K562 (cell line): ENCODE measurements around the gene SOST. TPM values are rescaled to one million over a fixed set of nuclear protein-coding genes. Genes with fewer than 3 reads are reported as not detected.

ENCODE experiments used
- ATAC-seq: fragments of 200-7000 bp; cut with Tn5 transposase; 3 replicates; pipeline ENCODE4 v1.9.1; 2020; ENCODE audit warnings: moderate library complexity
- BruUV-seq: library from RNA; stranded (reverse); fragments of 400-500 nt; replicated peaks from 2 replicates; lab custom pipeline; 2021; lab: Mats Ljungman, UMichigan
- CTCF ChIA-PET: fragments of 300-600 bp; formaldehyde crosslinking; extraction: SDS; loops from one replicate; lab custom pipeline; 2021; ENCODE audit warnings: low intra/inter-chr PET ratio; lab: Yijun Ruan, JAX
- POLR2A ChIA-PET: fragments of 300-600, 350-650 bp; sonication (Branson Sonifier 250); formaldehyde crosslinking; extraction: SDS; loops from one replicate; lab custom pipeline; 2021; ENCODE audit warnings: antibody characterized with exemption, inconsistent platforms; lab: Yijun Ruan, JAX
- DNase-seq, 4 experiments: peaks; one replicate each; pipeline versions ENCODE4 v3.0.0 to v3.0.0-alpha.2; 2011 to 2018; ENCODE audit warnings: low spot score in 3 of 4, mixed read lengths in 3 of 4; ENCODE audit errors: extremely low read depth in 1 of 4
- FAIRE-seq: peaks from 2 replicates; lab custom pipeline; 2011; peaks lifted over from hg19 to GRCh38; lab: Jason Lieb, UNC
- H2AFZ ChIP-seq: 2 replicates; pipeline ENCODE4 v1.6.0; 2011; ENCODE audit warnings: low read depth, low read length, control low read depth, inconsistent platforms
- H3K27ac ChIP-seq: fragments of 200-600 bp; 3 replicates; pipeline ENCODE4 v1.8.0; 2011; ENCODE audit warnings: low read depth, mild to moderate bottlenecking, control low read depth, inconsistent platforms, low read length, moderate library complexity, mixed read lengths; ENCODE audit errors: extremely low read depth
- H3K27me3 ChIP-seq, 2 experiments: fragments of 300-600 bp in 1 of 2; 2 replicates in 1 of 2; 3 replicates in 1 of 2; pipeline versions ENCODE4 v1.6.0 to v1.8.0; 2011; ENCODE audit warnings: inconsistent platforms in 2 of 2, low read length in 2 of 2, mild to moderate bottlenecking in 1 of 2, mixed read lengths in 1 of 2, moderate library complexity in 1 of 2; ENCODE audit not compliant: control insufficient read depth in 2 of 2, insufficient read depth in 2 of 2
- H3K36me3 ChIP-seq: fragments of 300-600 bp; 3 replicates; pipeline ENCODE4 v1.8.0; 2011; ENCODE audit warnings: mild to moderate bottlenecking, low read length, inconsistent platforms; ENCODE audit not compliant: control insufficient read depth, insufficient read depth
- H3K4me1 ChIP-seq, 2 experiments: fragments of 200-600 bp in 1 of 2; replicated peaks in 1 of 2; 2 replicates in 1 of 2; 3 replicates in 1 of 2; pipeline versions ENCODE4 v1.5.1 to v1.8.0; 2011; ENCODE audit warnings: inconsistent platforms in 2 of 2, low read length in 2 of 2, mild to moderate bottlenecking in 1 of 2, mixed read lengths in 1 of 2, moderate library complexity in 1 of 2; ENCODE audit not compliant: control insufficient read depth in 2 of 2, insufficient read depth in 2 of 2
- H3K4me2 ChIP-seq: 2 replicates; pipeline ENCODE4 v1.6.1; 2011; ENCODE audit warnings: low read length, control low read depth, inconsistent platforms, mixed read lengths; ENCODE audit not compliant: insufficient read depth
- H3K4me3 ChIP-seq: fragments of 200-600 bp; sonication (generic), shearing (Covaris generic); 2 replicates; pipeline ENCODE4 v1.5.1; 2016; ENCODE audit warnings: control low read depth, inconsistent platforms
- H3K79me2 ChIP-seq: fragments of 200-600 bp; 3 replicates; pipeline ENCODE4 v1.8.0; 2011; ENCODE audit warnings: low read length, inconsistent platforms; ENCODE audit not compliant: control insufficient read depth, insufficient read depth
- H3K9ac ChIP-seq, 2 experiments: 2 replicates each; pipeline versions ENCODE4 v1.6.0 to v1.6.1; 2011; ENCODE audit warnings: low read depth in 2 of 2, low read length in 2 of 2, control low read depth in 1 of 2, inconsistent platforms in 1 of 2, mild to moderate bottlenecking in 1 of 2, mixed read lengths in 1 of 2; ENCODE audit not compliant: insufficient read depth in 1 of 2
- H3K9me1 ChIP-seq: one replicate; pipeline ENCODE4 v1.6.0; 2011; ENCODE audit warnings: inconsistent platforms, mild to moderate bottlenecking, low read length, moderate library complexity; ENCODE audit not compliant: control insufficient read depth, insufficient read depth
- H3K9me3 ChIP-seq: replicated peaks from 2 replicates; pipeline ENCODE4 v1.5.1; 2011; ENCODE audit warnings: low read depth, low read length, inconsistent platforms; ENCODE audit not compliant: control insufficient read depth, insufficient read depth
- H4K20me1 ChIP-seq: replicated peaks from 2 replicates; pipeline ENCODE4 v1.6.1; 2011; ENCODE audit warnings: low read length, inconsistent platforms, mixed read lengths; ENCODE audit not compliant: control insufficient read depth, insufficient read depth
- BCOR ChIP-seq: fragments of 450-650 bp; IDR thresholded peaks from 2 replicates; pipeline ENCODE4 v1.6.1; 2016
- ETS2 ChIP-seq: IDR thresholded peaks from 2 replicates; pipeline ENCODE4 v1.6.1; 2016; ENCODE audit warnings: borderline replicate concordance, missing genetic modification characterization, mild to moderate bottlenecking, moderate library complexity, missing compliant biosample characterization; ENCODE audit not compliant: poor library complexity, severe bottlenecking
- KAT8 ChIP-seq: fragments of 450-650 bp; IDR thresholded peaks from 2 replicates; pipeline ENCODE4 v1.6.1; 2016; ENCODE audit warnings: low read depth, mild to moderate bottlenecking
- RBM25 ChIP-seq: fragments of 200-400 bp; formaldehyde crosslinking; IDR thresholded peaks from 2 replicates; pipeline ENCODE4 v1.6.1; 2018; ENCODE audit warnings: low read length, low read depth, moderate library complexity; ENCODE audit not compliant: severe bottlenecking
- SMARCB1 ChIP-seq: IDR thresholded peaks from 2 replicates; pipeline ENCODE4 v1.6.1; 2011; ENCODE audit warnings: improper control_type of control experiment, low read depth; ENCODE audit not compliant: insufficient read length
- SREBF1 ChIP-seq: fragments of 150-350 bp; IDR thresholded peaks from 2 replicates; pipeline ENCODE4 v1.6.1; 2014; ENCODE audit warnings: antibody characterized with exemption, low read depth, low read length, borderline replicate concordance
- TAF9B ChIP-seq: fragments of 450-650 bp; IDR thresholded peaks from 2 replicates; pipeline ENCODE4 v1.6.1; 2018; ENCODE audit warnings: mild to moderate bottlenecking; ENCODE audit not compliant: partially characterized antibody
- TOE1 ChIP-seq, 2 experiments: fragments of 450-650 bp in 1 of 2; sonication (generic) in 1 of 2; formaldehyde crosslinking in 1 of 2; IDR thresholded peaks; 2 replicates each; pipeline versions ENCODE4 v1.7.1 to v1.8.0; 2016 to 2022; ENCODE audit warnings: borderline replicate concordance in 2 of 2, mild to moderate bottlenecking in 2 of 2, antibody characterized with exemption in 1 of 2, inconsistent platforms in 1 of 2, low read depth in 1 of 2, missing genetic modification reagents in 1 of 2, moderate library complexity in 1 of 2
- ZFP1 ChIP-seq: fragments of 450-650 bp; formaldehyde crosslinking; IDR thresholded peaks from 2 replicates; pipeline ENCODE4 v1.4.0; 2020; ENCODE audit warnings: mild to moderate bottlenecking, mixed read lengths
- ZNF766 ChIP-seq: fragments of 200-800 bp; sonication (Bioruptor generic); conservative IDR thresholded peaks from 2 replicates; pipeline ENCODE4 v1.6.1; 2016; ENCODE audit warnings: missing genetic modification characterization, missing compliant biosample characterization
- WGBS: fragments of 100-300 bp; shearing (Covaris generic); methylation state at CpG from one replicate; pipeline ENCODE4 v1.1.6; 2016; ENCODE audit warnings: low coverage, mixed read lengths; ENCODE audit not compliant: insufficient coverage; ENCODE audit errors: missing lambda C conversion rate; 5-methylcytosine and 5-hydroxymethylcytosine counted together
- in situ Hi-C: fragments of 300-500 bp; cut with MboI; formaldehyde crosslinking; loops from 4 replicates; pipeline ENCODE4 v1.15.0; 2018; ENCODE audit warnings: inconsistent platforms, mixed read lengths
- intact Hi-C: fragments of 100-400 bp; cut with micrococcal nuclease; formaldehyde crosslinking; loops from 2 replicates; pipeline ENCODE4 v1.14.2; 2022
- polyA plus RNA-seq, 8 experiments: library from polyadenylated mRNA; depleted of rRNA in 4 of 8; stranded (reverse) in 5 of 8; unstranded in 3 of 8; fragments of >200 nt; fragmentation: Nextera tagmentation in 2 of 8; fragmentation: Illumina TruSeq in 1 of 8; extraction: Ambion mirVana in 2 of 8; extraction: Trizol in 1 of 8; gene quantifications; 2 replicates each; pipeline versions ENCODE4 v1.2.1 to v1.2.3, GENCODE V29; 2011 to 2014; ENCODE audit warnings: inconsistent platforms in 1 of 8, missing spikeins in 1 of 8
- total RNA-seq, 7 experiments: library from RNA; depleted of rRNA in 6 of 7; stranded (reverse); fragments of >200 nt in 6 of 7; fragmentation: Illumina TruSeq in 2 of 7; extraction: Trizol in 2 of 7; gene quantifications; 2 replicates each; pipeline versions ENCODE4 v1.2.1 to v1.2.3, GENCODE V29; 2011 to 2021; ENCODE audit warnings: low replicate concordance in 1 of 7
- TF ChIP-seq, protein P1 (sequence below): fragments of 250-450 bp; sonication (Bioruptor Pico); IDR thresholded peaks from 2 replicates; pipeline ENCODE4 v1.8.0; 2021; ENCODE audit warnings: mild to moderate bottlenecking, moderate library complexity
- TF ChIP-seq, protein P2 (sequence below): fragments of 450-650 bp; formaldehyde crosslinking; IDR thresholded peaks from 2 replicates; pipeline ENCODE4 v1.4.0; 2020; ENCODE audit warnings: mild to moderate bottlenecking, moderate library complexity

The SOST gene
- total and polyA plus RNA-seq, 9 of the 15 experiments (the other 6 are each of a cell fraction or from before 2014, with no cell fraction given): not detected

DNA sequence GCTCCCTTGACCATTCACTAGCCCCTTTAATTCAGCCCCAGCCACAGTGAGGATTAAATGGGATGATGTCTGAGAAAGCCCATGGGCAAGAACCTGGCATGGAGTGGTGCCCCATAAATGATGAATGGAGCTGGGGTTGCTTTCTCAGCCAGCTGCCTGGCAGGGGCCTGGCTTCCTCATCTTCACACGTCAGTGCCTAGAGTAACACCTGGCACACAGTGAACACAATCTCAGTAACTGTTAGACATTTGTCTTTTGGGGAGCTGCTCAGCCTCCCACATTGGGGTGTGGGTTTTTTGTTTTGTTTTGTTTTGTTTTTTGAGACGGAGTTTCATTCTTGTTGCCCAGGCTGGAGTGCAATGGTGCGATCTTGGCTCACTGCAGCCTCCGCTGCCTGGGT lies 49.4 kb downstream of the SOST start (continued):
- TF ChIP-seq, protein P1, sequence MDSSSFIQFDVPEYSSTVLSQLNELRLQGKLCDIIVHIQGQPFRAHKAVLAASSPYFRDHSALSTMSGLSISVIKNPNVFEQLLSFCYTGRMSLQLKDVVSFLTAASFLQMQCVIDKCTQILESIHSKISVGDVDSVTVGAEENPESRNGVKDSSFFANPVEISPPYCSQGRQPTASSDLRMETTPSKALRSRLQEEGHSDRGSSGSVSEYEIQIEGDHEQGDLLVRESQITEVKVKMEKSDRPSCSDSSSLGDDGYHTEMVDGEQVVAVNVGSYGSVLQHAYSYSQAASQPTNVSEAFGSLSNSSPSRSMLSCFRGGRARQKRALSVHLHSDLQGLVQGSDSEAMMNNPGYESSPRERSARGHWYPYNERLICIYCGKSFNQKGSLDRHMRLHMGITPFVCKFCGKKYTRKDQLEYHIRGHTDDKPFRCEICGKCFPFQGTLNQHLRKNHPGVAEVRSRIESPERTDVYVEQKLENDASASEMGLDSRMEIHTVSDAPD (CRISPR knock-in tag): no peak
- TF ChIP-seq SREBF1 (no peak), ZNF766 (no peak), SMARCB1 (no peak), ETS2 (tag) (no peak), TAF9B (no peak), KAT8 (no peak)
- TF ChIP-seq, protein P2, sequence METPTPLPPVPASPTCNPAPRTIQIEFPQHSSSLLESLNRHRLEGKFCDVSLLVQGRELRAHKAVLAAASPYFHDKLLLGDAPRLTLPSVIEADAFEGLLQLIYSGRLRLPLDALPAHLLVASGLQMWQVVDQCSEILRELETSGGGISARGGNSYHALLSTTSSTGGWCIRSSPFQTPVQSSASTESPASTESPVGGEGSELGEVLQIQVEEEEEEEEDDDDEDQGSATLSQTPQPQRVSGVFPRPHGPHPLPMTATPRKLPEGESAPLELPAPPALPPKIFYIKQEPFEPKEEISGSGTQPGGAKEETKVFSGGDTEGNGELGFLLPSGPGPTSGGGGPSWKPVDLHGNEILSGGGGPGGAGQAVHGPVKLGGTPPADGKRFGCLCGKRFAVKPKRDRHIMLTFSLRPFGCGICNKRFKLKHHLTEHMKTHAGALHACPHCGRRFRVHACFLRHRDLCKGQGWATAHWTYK (CRISPR knock-in tag): no peak

DNA sequence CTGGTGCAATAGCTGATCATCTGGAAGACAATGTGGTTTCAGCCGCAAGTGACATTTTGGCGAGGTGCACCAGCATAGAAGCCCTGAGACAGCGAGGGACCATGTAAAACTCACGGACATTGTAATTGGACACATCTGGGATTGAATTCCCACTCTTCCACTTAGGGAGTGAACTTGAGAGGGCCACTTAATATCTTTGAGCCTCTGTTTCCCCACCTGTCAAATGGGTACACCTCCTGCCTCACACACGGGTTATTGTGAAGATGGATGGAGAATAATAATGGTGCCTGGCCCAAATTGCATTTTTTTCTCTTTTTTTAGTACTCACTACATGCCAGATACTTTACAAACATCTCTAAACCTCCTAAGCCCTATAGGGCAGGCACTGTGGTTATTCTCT lies 51.4 kb downstream of the SOST start:
- Histone ChIP-seq H3K27me3 (peaks cover 16 to 55% of the 10 kb centered on the region in 2 experiments; a peak in 4 of 5 replicates), H3K79me2 (no peaks in the 10 kb centered on the region), H3K9ac (no peak overlapping the region), H3K4me3 (no peak overlapping the region), H3K4me2 (no peak overlapping the region), H3K36me3 (no peaks in the 10 kb centered on the region), H4K20me1 (no peaks in the 10 kb centered on the region), H3K9me3 (no peaks in the 10 kb centered on the region; the same call in 1 of the 2 replicates), H3K27ac (no peak overlapping the region), H3K4me1 (no peaks in the 10 kb centered on the region), H3K9me1 (no peaks in the 10 kb centered on the region), H2AFZ (no peak overlapping the region)
- DNase-seq (no peak), ATAC-seq (no peak), FAIRE-seq (no peak)
- intact Hi-C loops (no loop called here), in situ Hi-C loops (no loop called here)
- 0% methylated on average over 5 of the region's 5 CpGs for WGBS
- TF ChIP-seq TOE1 (IDR thresholded peaks at IDR 0.05; ENCODE audit: borderline replicate concordance): no peak
- no peak for TF ChIP-seq TOE1 (CRISPR knock-in tag; IDR thresholded peaks at IDR 0.05; ENCODE audit: borderline replicate concordance, low read depth)
- no peak for TF ChIP-seq ZFP1 (CRISPR knock-in tag)
- TF ChIP-seq RBM25: peak; percentile 80
- TF ChIP-seq BCOR: 0 out of 2 replicates have a peak, but pooled peaks have one; percentile 9
- BruUV-seq: no TSS peak
- POLR2A ChIA-PET: no interaction called here
- CTCF ChIA-PET: no interaction called here
